CD14-positive monocyte (primary cell): ENCODE results near the gene CEP112. TPM values are rescaled to one million over a fixed set of nuclear protein-coding genes. Genes with fewer than 3 reads are reported as not detected.

Experiments
- DNase-seq, 3 donors: peaks; one replicate each; pipeline ENCODE4 v3.0.0-alpha.2; 2011 to 2022
- H2AFZ ChIP-seq: 2 replicates; pipeline ENCODE4 v1.6.0; 2012; ENCODE audit warnings: mild to moderate bottlenecking, low read depth, low read length, inconsistent platforms; ENCODE audit not compliant: insufficient read depth, poor library complexity, severe bottlenecking
- H3K27ac ChIP-seq, 2 donors: 1 replicate in 1 of 2; 2 replicates in 1 of 2; pipeline ENCODE4 v1.5.1; 2012 to 2013; ENCODE audit warnings: low read length in 2 of 2, control low read depth in 1 of 2, inconsistent platforms in 1 of 2, low read depth in 1 of 2, mild to moderate bottlenecking in 1 of 2
- H3K27me3 ChIP-seq, 2 donors: one replicate each; pipeline versions ENCODE4 v1.6.0 to v1.6.1; 2011 to 2013; ENCODE audit warnings: low read length in 2 of 2; ENCODE audit not compliant: control insufficient read depth in 2 of 2, insufficient read depth in 2 of 2
- H3K36me3 ChIP-seq, 2 donors: replicated peaks in 1 of 2; 1 replicate in 1 of 2; 2 replicates in 1 of 2; pipeline versions ENCODE4 v1.5.1 to v1.6.1; 2012 to 2013; ENCODE audit warnings: low read length in 2 of 2, control low read depth in 1 of 2, inconsistent platforms in 1 of 2, mild to moderate bottlenecking in 1 of 2; ENCODE audit not compliant: insufficient read depth in 2 of 2, control insufficient read depth in 1 of 2
- H3K4me1 ChIP-seq, 2 donors: 1 replicate in 1 of 2; 2 replicates in 1 of 2; pipeline versions ENCODE4 v1.5.1 to v1.6.1; 2012 to 2013; ENCODE audit warnings: low read length in 2 of 2, control low read depth in 1 of 2, inconsistent platforms in 1 of 2, mild to moderate bottlenecking in 1 of 2, moderate library complexity in 1 of 2; ENCODE audit not compliant: insufficient read depth in 2 of 2, control insufficient read depth in 1 of 2
- H3K4me2 ChIP-seq: replicated peaks from 2 replicates; pipeline ENCODE3; 2012; ENCODE audit warnings: low read length, moderate library complexity, mild to moderate bottlenecking; ENCODE audit not compliant: poor library complexity, severe bottlenecking; ENCODE audit errors: extremely low read depth
- H3K4me3 ChIP-seq, 3 experiments: fragments of 200-600 bp in 1 of 3; sonication (generic) in 1 of 3; replicated peaks in 1 of 3; 1 replicate in 2 of 3; 2 replicates in 1 of 3; pipeline ENCODE4 v1.5.1; 2011 to 2013; ENCODE audit warnings: low read length in 3 of 3, mild to moderate bottlenecking in 3 of 3, control low read depth in 2 of 3, low read depth in 2 of 3, inconsistent platforms in 1 of 3, moderate library complexity in 1 of 3
- H3K79me2 ChIP-seq: 2 replicates; pipeline ENCODE4 v1.6.0; 2012; ENCODE audit warnings: mild to moderate bottlenecking, control low read depth, inconsistent platforms, low read length, moderate library complexity; ENCODE audit not compliant: insufficient read depth
- H3K9ac ChIP-seq: 2 replicates; pipeline ENCODE4 v1.6.0; 2017; ENCODE audit warnings: low read length, mild to moderate bottlenecking; ENCODE audit not compliant: insufficient read depth, poor library complexity, severe bottlenecking
- H3K9me3 ChIP-seq, 2 donors: replicated peaks in 1 of 2; 1 replicate in 1 of 2; 2 replicates in 1 of 2; pipeline versions ENCODE4 v1.5.1 to v1.6.1; 2012 to 2013; ENCODE audit warnings: low read length in 2 of 2, control low read depth in 1 of 2; ENCODE audit not compliant: control insufficient read depth in 1 of 2, insufficient read depth in 1 of 2
- H4K20me1 ChIP-seq: 2 replicates; pipeline ENCODE4 v1.6.0; 2012; ENCODE audit warnings: mild to moderate bottlenecking, low read length, control low read depth, moderate library complexity; ENCODE audit not compliant: insufficient read depth
- H3K27ac Mint-ChIP-seq, 7 donors: one replicate each; pipeline ENCODE4 v1.8.0; 2020; ENCODE audit warnings: mild to moderate bottlenecking in 7 of 7, mixed read lengths in 7 of 7, moderate library complexity in 6 of 7, inconsistent platforms in 2 of 7
- H3K27me3 Mint-ChIP-seq, 3 donors: one replicate each; pipeline ENCODE4 v1.8.0; 2021 to 2022; ENCODE audit warnings: low read depth in 3 of 3, mild to moderate bottlenecking in 3 of 3, mixed read lengths in 3 of 3, moderate library complexity in 3 of 3, inconsistent platforms in 1 of 3
- H3K36me3 Mint-ChIP-seq, 2 donors: one replicate each; pipeline ENCODE4 v1.8.0; 2020; ENCODE audit warnings: mixed read lengths in 2 of 2, inconsistent platforms in 1 of 2, mild to moderate bottlenecking in 1 of 2
- H3K4me1 Mint-ChIP-seq: one replicate; pipeline ENCODE4 v1.8.0; 2020; ENCODE audit warnings: mild to moderate bottlenecking, mixed read lengths
- H3K4me3 Mint-ChIP-seq, 2 donors: one replicate each; pipeline ENCODE4 v1.8.0; 2020; ENCODE audit warnings: mild to moderate bottlenecking in 2 of 2, mixed read lengths in 2 of 2, moderate library complexity in 1 of 2
- H3K9me3 Mint-ChIP-seq, 7 donors: one replicate each; pipeline ENCODE4 v1.8.0; 2020 to 2022; ENCODE audit warnings: mixed read lengths in 7 of 7, mild to moderate bottlenecking in 6 of 7, moderate library complexity in 6 of 7, inconsistent platforms in 2 of 7
- CTCF ChIP-seq: fragments of 200-600 bp; IDR thresholded peaks from one replicate; pipeline ENCODE4 v1.8.0; 2022; ENCODE audit warnings: antibody characterized with exemption, mild to moderate bottlenecking
- WGBS: methylation state at CpG from one replicate; pipeline ENCODE4 v1.1.5; 2013; ENCODE audit warnings: missing lambda C conversion rate; ENCODE audit not compliant: insufficient coverage; 5-methylcytosine and 5-hydroxymethylcytosine counted together
- intact Hi-C, 2 donors: fragments of 100-400 bp; cut with micrococcal nuclease; formaldehyde crosslinking; loops; one replicate each; pipeline versions ENCODE4 v1.15.0 to v1.15.1; 2023
- polyA plus RNA-seq, 3 donors: library from polyadenylated mRNA; depleted of rRNA in 1 of 3; unstranded in 2 of 3; stranded (reverse) in 1 of 3; fragments of 300-500 nt in 2 of 3; fragments of >200 nt in 1 of 3; fragmentation: Illumina TruSeq in 2 of 3; gene quantifications; 1 replicate in 2 of 3; 2 replicates in 1 of 3; pipeline ENCODE4 v1.2.3, GENCODE V29; 2012 to 2021

The CEP112 gene
- polyA plus RNA-seq, 3 donors = 0.10 TPM; not detected in 2

- no peaks in the 10 kb centered on the region for H3K4me1 Mint-ChIP-seq
- Histone ChIP-seq H3K36me3 (no peaks in the 10 kb centered on the region), H2AFZ (no peak overlapping the region), H3K4me2 (no peak overlapping the region), H3K9ac (no peak overlapping the region), H3K4me1 (no peaks in the 10 kb centered on the region), H3K4me3 (no peak overlapping the region), H3K27me3 (no peaks in the 10 kb centered on the region), H4K20me1 (no peaks in the 10 kb centered on the region), H3K27ac (no peak overlapping the region), H3K79me2 (no peaks in the 10 kb centered on the region), H3K9me3 (no peaks in the 10 kb centered on the region)
- no peak for TF ChIP-seq CTCF
- H3K27me3 Mint-ChIP-seq = peaks cover 0 to 3% (median 1%) of the 10 kb centered on the region in 3 donors
- intact Hi-C loops = no loop called here
- H3K27ac Mint-ChIP-seq = no peak overlapping the region
- DNase-seq = no peak
- no CpG with 5 or more reads among the region's 2 CpGs for WGBS
- no peaks in the 10 kb centered on the region for H3K36me3 Mint-ChIP-seq
- peaks cover 0 to 10% (median 1%) of the 10 kb centered on the region in 7 donors for H3K9me3 Mint-ChIP-seq
- H3K4me3 Mint-ChIP-seq = no peak overlapping the region
Measured at GRCh38 chr17:65994114-65994513, 197.8 kb downstream of the CEP112 start.

- H3K36me3 ChIP-seq = no peaks in the 10 kb centered on the region
- H3K27ac ChIP-seq = no peak overlapping the region
- intact Hi-C loops = no loop called here
- no peaks in the 10 kb centered on the region for H3K4me1 ChIP-seq
- no peaks in the 10 kb centered on the region for H3K4me1 Mint-ChIP-seq
- no peak overlapping the region for H2AFZ ChIP-seq
- peaks cover 0 to 4% (median 2%) of the 10 kb centered on the region in 3 donors for H3K27me3 Mint-ChIP-seq
- WGBS = 96% methylated on average over 2 of the region's 3 CpGs
- H3K79me2 ChIP-seq = no peaks in the 10 kb centered on the region
- H3K9me3 ChIP-seq = peaks cover 0 to 4% of the 10 kb centered on the region in 2 donors
- no peaks in the 10 kb centered on the region for H4K20me1 ChIP-seq
- no peaks in the 10 kb centered on the region for H3K27me3 ChIP-seq
- no peak for TF ChIP-seq CTCF
- peaks cover 3 to 22% (median 14%) of the 10 kb centered on the region in 7 donors for H3K9me3 Mint-ChIP-seq
- no peak for DNase-seq
- no peaks in the 10 kb centered on the region for H3K36me3 Mint-ChIP-seq
- no peak overlapping the region for H3K4me2 ChIP-seq
- H3K9ac ChIP-seq = no peak overlapping the region
- no peak overlapping the region for H3K4me3 Mint-ChIP-seq
- H3K4me3 ChIP-seq = no peak overlapping the region
- H3K27ac Mint-ChIP-seq = no peak overlapping the region
Measured at GRCh38 chr17:65990593-65990992, 201.3 kb downstream of the CEP112 start.
